HCT116 (cell line): ENCODE measurements around the gene CCL8. TPM values are rescaled to one million over a fixed set of nuclear protein-coding genes. Genes with fewer than 3 reads are reported as not detected.

Experiments used
- ATAC-seq: fragments of 200-7000 bp; cut with Tn5 transposase; 2 replicates; pipeline ENCODE4 v1.9.1; 2020; ENCODE audit warnings: mild to moderate bottlenecking, moderate library complexity
- BruUV-seq: library from RNA; stranded (reverse); fragments of 400-500 nt; replicated peaks from 2 replicates; lab custom pipeline; 2021; lab: Mats Ljungman, UMichigan
- CTCF ChIA-PET: fragments of 300-600 bp; sonication (Branson Sonifier 250); formaldehyde crosslinking; loops from one replicate; lab custom pipeline; 2021; ENCODE audit warnings: antibody characterized with exemption; lab: Charles Lee
- POLR2A ChIA-PET: fragments of 300-600, 350-600 bp; sonication (Branson Sonifier 250); formaldehyde crosslinking; loops from one replicate; lab custom pipeline; 2021; ENCODE audit warnings: antibody characterized with exemption; lab: Charles Lee
- RAD21 ChIA-PET, 2 experiments: fragments of 300-600 bp; sonication (Branson Sonifier 250); formaldehyde crosslinking; loops; one replicate each; lab custom pipeline; 2023; ENCODE audit warnings: low total read pairs in 2 of 2; ENCODE audit not compliant: uncharacterized antibody in 2 of 2, unreplicated experiment in 2 of 2, low non-redundant PET in 1 of 2; lab: Charles Lee
- DNase-seq: peaks from one replicate; pipeline ENCODE4 v3.0.0-alpha.2; 2010; ENCODE audit warnings: low read depth, low spot score
- H2AFZ ChIP-seq: fragments of 200-600 bp; shearing (Covaris generic), sonication (generic); 2 replicates; pipeline ENCODE4 v1.6.1; 2017; ENCODE audit warnings: low read depth, mixed run types, mixed read lengths, antibody characterized with exemption, low read length; ENCODE audit not compliant: poor library complexity, severe bottlenecking
- H3K27ac ChIP-seq: 2 replicates; pipeline ENCODE4 v1.5.1; 2012; ENCODE audit warnings: low read depth, low read length
- H3K27me3 ChIP-seq: fragments of 200-600 bp; sonication (generic); 2 replicates; pipeline ENCODE4 v1.6.1; 2016; ENCODE audit warnings: mixed run types, low read length, mixed read lengths; ENCODE audit not compliant: insufficient read depth
- H3K36me3 ChIP-seq, 2 experiments: fragments of 200-500 bp in 1 of 2; fragments of 200-600 bp in 1 of 2; sonication (Bioruptor generic) in 1 of 2; sonication (generic) in 1 of 2; 2 replicates each; pipeline versions ENCODE4 v1.5.1 to v1.6.1; 2014 to 2016; ENCODE audit warnings: low read length in 2 of 2, inconsistent platforms in 1 of 2, mixed read lengths in 1 of 2, mixed run types in 1 of 2; ENCODE audit not compliant: insufficient read depth in 2 of 2, control insufficient read depth in 1 of 2
- H3K4me1 ChIP-seq, 2 experiments: fragments of 200-600 bp in 1 of 2; sonication (generic) in 1 of 2; 2 replicates each; pipeline versions ENCODE4 v1.5.1 to v1.6.1; 2012 to 2017; ENCODE audit warnings: low read length in 2 of 2, inconsistent platforms in 1 of 2, mild to moderate bottlenecking in 1 of 2, mixed read lengths in 1 of 2, mixed run types in 1 of 2, moderate library complexity in 1 of 2; ENCODE audit not compliant: insufficient read depth in 2 of 2, control insufficient read depth in 1 of 2
- H3K4me2 ChIP-seq: fragments of 200-600 bp; sonication (generic); 2 replicates; pipeline ENCODE4 v1.6.1; 2017; ENCODE audit warnings: mixed run types, low read length, mixed read lengths
- H3K4me3 ChIP-seq, 2 experiments: fragments of 200-600 bp in 1 of 2; sonication (generic) in 1 of 2; replicated peaks in 1 of 2; 2 replicates each; pipeline ENCODE4 v1.5.1; 2011 to 2016; ENCODE audit warnings: low read length in 2 of 2, control low read depth in 1 of 2, low read depth in 1 of 2, mild to moderate bottlenecking in 1 of 2, mixed read lengths in 1 of 2, mixed run types in 1 of 2
- H3K79me2 ChIP-seq: fragments of 200-600 bp; sonication (generic); 2 replicates; pipeline ENCODE4 v1.6.1; 2017; ENCODE audit warnings: mild to moderate bottlenecking, mixed run types, low read length, moderate library complexity, mixed read lengths; ENCODE audit not compliant: insufficient read depth
- H3K9ac ChIP-seq: fragments of 200-600 bp; sonication (generic); 2 replicates; pipeline ENCODE4 v1.6.1; 2016; ENCODE audit warnings: low read length, mixed read lengths
- H3K9me2 ChIP-seq: fragments of 200-600 bp; sonication (generic), shearing (Covaris generic); 2 replicates; pipeline ENCODE4 v1.6.1; 2017; ENCODE audit warnings: mixed run types, mild to moderate bottlenecking, moderate library complexity; ENCODE audit not compliant: insufficient read depth
- H3K9me3 ChIP-seq, 2 experiments: fragments of 200-500 bp in 1 of 2; fragments of 200-600 bp in 1 of 2; sonication (Bioruptor generic) in 1 of 2; sonication (generic) in 1 of 2; 2 replicates each; pipeline ENCODE4 v1.6.1; 2014 to 2017; ENCODE audit warnings: low read length in 2 of 2, mixed read lengths in 2 of 2, inconsistent platforms in 1 of 2, low read depth in 1 of 2, mild to moderate bottlenecking in 1 of 2, mixed run types in 1 of 2, moderate library complexity in 1 of 2; ENCODE audit not compliant: control insufficient read depth in 1 of 2, insufficient read depth in 1 of 2
- H4K20me1 ChIP-seq: fragments of 200-600 bp; sonication (generic), shearing (Covaris generic); 2 replicates; pipeline ENCODE4 v1.6.1; 2017; ENCODE audit warnings: mixed run types, mild to moderate bottlenecking, moderate library complexity; ENCODE audit not compliant: insufficient read depth
- ATF3 ChIP-seq: IDR thresholded peaks from 2 replicates; pipeline ENCODE4 v1.6.1; 2012
- CTCF ChIP-seq, 3 experiments: fragments of 200-600 bp in 1 of 3; sonication (generic) in 1 of 3; IDR thresholded peaks in 2 of 3; conservative IDR thresholded peaks in 1 of 3; 2 replicates each; pipeline ENCODE4 v1.5.1; 2012 to 2017; ENCODE audit warnings: low read depth in 2 of 3, low read length in 2 of 3, antibody characterized with exemption in 1 of 3, borderline replicate concordance in 1 of 3, control low read depth in 1 of 3, mild to moderate bottlenecking in 1 of 3, mixed read lengths in 1 of 3, mixed run types in 1 of 3, moderate library complexity in 1 of 3; ENCODE audit not compliant: insufficient read depth in 1 of 3
- EGR1 ChIP-seq: IDR thresholded peaks from 2 replicates; pipeline ENCODE4 v1.6.1; 2012; ENCODE audit warnings: low read depth
- ELF1 ChIP-seq: IDR thresholded peaks from 2 replicates; pipeline ENCODE4 v1.6.1; 2012; ENCODE audit warnings: low read depth, borderline replicate concordance
- FOSL1 ChIP-seq: IDR thresholded peaks from 2 replicates; pipeline ENCODE4 v1.6.1; 2012; ENCODE audit warnings: low read depth
- JUND ChIP-seq: IDR thresholded peaks from 2 replicates; pipeline ENCODE4 v1.6.1; 2012
- POLR2A ChIP-seq: IDR thresholded peaks from 2 replicates; pipeline ENCODE4 v1.7.0; 2011; ENCODE audit warnings: borderline replicate concordance; ENCODE audit not compliant: insufficient read depth, insufficient read length; ENCODE audit errors: extremely low read depth
- RAD21 ChIP-seq: IDR thresholded peaks from 2 replicates; pipeline ENCODE4 v1.6.1; 2012; ENCODE audit warnings: low read depth, mild to moderate bottlenecking
- REST ChIP-seq: IDR thresholded peaks from 2 replicates; pipeline ENCODE4 v1.6.1; 2012; ENCODE audit warnings: low read depth
- SIN3A ChIP-seq: IDR thresholded peaks from 2 replicates; pipeline ENCODE4 v1.6.1; 2012; ENCODE audit warnings: low read depth
- ZFX ChIP-seq: fragments of 450-650 bp; IDR thresholded peaks from 2 replicates; pipeline ENCODE4 v1.6.1; 2017
- ZNF274 ChIP-seq: fragments of 200-500 bp; sonication (Bioruptor generic); IDR thresholded peaks from 2 replicates; pipeline ENCODE4 v1.6.1; 2014; ENCODE audit warnings: mild to moderate bottlenecking, low read depth, low read length, inconsistent platforms
- intact Hi-C: fragments of 100-400 bp; cut with micrococcal nuclease; formaldehyde crosslinking; loops from 2 replicates; pipeline ENCODE4 v1.10.0; 2022
- total RNA-seq: library from RNA; stranded (reverse); gene quantifications from one replicate; pipeline ENCODE4 v1.2.1, GENCODE V29; 2021; ENCODE audit not compliant: unreplicated experiment

The CCL8 gene
- total RNA-seq, 1 experiment from 2014 or later = not detected

- no peak overlapping the region for H3K4me2 ChIP-seq
- H3K9me2 ChIP-seq = no peaks in the 10 kb centered on the region
- H3K27me3 ChIP-seq = no peaks in the 10 kb centered on the region
- ChIA-PET CTCF (no interaction called here), RAD21 (no interaction called here), POLR2A (no interaction called here)
- H3K9me3 ChIP-seq = no peaks in the 10 kb centered on the region; a peak in 1 of 4 replicates
- TF ChIP-seq ATF3 = no peak
- TF ChIP-seq RAD21 = no peak
- TF ChIP-seq ZNF274 = no peak
- no peak for TF ChIP-seq CTCF (IDR thresholded peaks at IDR 0.05 in 2 of 3, conservative IDR thresholded peaks at IDR 0.05 in 1 of 3; ENCODE audit: borderline replicate concordance in 1 of 3, insufficient read depth in 1 of 3, low read depth in 2 of 3, low read length in 2 of 3)
- no peak for TF ChIP-seq SIN3A
- no peak for TF ChIP-seq FOSL1
- TF ChIP-seq EGR1 = no peak
- no peak for TF ChIP-seq JUND
- no peak overlapping the region for H3K4me3 ChIP-seq
- intact Hi-C loops = no loop called here
- H4K20me1 ChIP-seq = no peaks in the 10 kb centered on the region
- ATAC-seq (no peak), DNase-seq (no peak)
- H2AFZ ChIP-seq = no peak overlapping the region
- BruUV-seq = no TSS peak
- H3K79me2 ChIP-seq = no peaks in the 10 kb centered on the region
- no peaks in the 10 kb centered on the region for H3K4me1 ChIP-seq
- H3K27ac ChIP-seq = no peak overlapping the region
- no peak overlapping the region for H3K9ac ChIP-seq
- H3K36me3 ChIP-seq = no peaks in the 10 kb centered on the region
These were observed 42.4 kb upstream of the CCL8 start for GRCh38 chr17:34276826-34277225.

GRCh38 chr17:34283571-34283970 lies 35.7 kb upstream of the CCL8 start:
- BruUV-seq = no TSS peak
- ATAC-seq (no peak), DNase-seq (no peak)
- intact Hi-C loops = no loop called here
- Histone ChIP-seq H3K9ac (no peak overlapping the region), H3K27ac (no peak overlapping the region), H3K4me2 (no peak overlapping the region), H3K4me3 (no peak overlapping the region), H3K9me3 (no peaks in the 10 kb centered on the region), H3K79me2 (no peaks in the 10 kb centered on the region), H4K20me1 (no peaks in the 10 kb centered on the region), H2AFZ (no peak overlapping the region), H3K9me2 (no peaks in the 10 kb centered on the region), H3K36me3 (no peaks in the 10 kb centered on the region), H3K4me1 (no peaks in the 10 kb centered on the region), H3K27me3 (no peaks in the 10 kb centered on the region)
- ChIA-PET POLR2A (no interaction called here), CTCF (no interaction called here), RAD21 (no interaction called here)
- TF ChIP-seq ZNF274 (no peak), CTCF (IDR thresholded peaks at IDR 0.05 in 2 of 3, conservative IDR thresholded peaks at IDR 0.05 in 1 of 3; ENCODE audit: borderline replicate concordance in 1 of 3, insufficient read depth in 1 of 3, low read depth in 2 of 3, low read length in 2 of 3) (no peak), EGR1 (no peak), ELF1 (no peak), ZFX (no peak), JUND (no peak), REST (no peak), POLR2A (no peak), RAD21 (no peak), FOSL1 (no peak)
